ENCODE data around the gene C10orf95. TPM values are rescaled to one million over a fixed set of nuclear protein-coding genes. Genes with fewer than 3 reads are reported as not detected.

Gene C10orf95
- total RNA-seq, 1 donor from 2014 or later, result 10.3 TPM

DNA sequence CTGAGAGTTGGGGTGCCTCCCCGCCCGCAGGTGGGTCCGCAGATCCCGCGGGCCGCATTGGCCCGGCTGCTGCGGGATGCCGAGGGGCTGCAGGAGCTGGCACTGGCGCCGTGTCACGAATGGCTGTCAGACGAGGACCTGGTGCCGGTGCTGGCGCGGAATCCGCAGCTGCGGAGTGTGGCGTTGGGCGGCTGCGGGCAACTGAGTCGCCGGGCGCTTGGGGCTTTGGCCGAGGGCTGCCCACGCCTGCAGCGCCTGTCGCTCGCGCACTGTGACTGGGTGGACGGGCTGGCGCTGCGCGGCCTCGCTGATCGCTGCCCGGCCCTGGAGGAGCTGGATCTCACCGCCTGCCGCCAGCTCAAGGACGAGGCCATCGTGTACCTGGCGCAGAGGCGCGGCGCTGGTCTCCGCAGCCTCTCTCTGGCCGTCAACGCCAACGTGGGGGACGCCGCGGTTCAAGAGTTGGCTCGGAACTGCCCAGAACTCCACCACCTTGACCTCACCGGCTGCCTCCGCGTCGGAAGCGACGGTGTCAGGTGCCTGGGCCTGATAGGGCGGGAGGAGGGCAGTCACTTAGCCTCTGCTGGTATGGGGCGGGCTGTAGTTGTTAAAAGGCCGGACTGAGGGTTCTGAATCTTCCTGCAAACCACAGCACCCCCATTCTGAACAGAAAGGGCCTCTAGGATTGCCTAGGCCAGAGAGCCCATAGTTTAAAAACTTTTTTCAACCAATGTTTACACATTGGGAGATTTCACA lies 29.4 kb downstream of the C10orf95 start:
- no peak for DNase-seq (ENCODE audit: low read depth)
- H3K4me3 ChIP-seq (ENCODE audit: low read depth, low read length), result peak overlapping the region; percentile 96
- TF ChIP-seq, protein P1, sequence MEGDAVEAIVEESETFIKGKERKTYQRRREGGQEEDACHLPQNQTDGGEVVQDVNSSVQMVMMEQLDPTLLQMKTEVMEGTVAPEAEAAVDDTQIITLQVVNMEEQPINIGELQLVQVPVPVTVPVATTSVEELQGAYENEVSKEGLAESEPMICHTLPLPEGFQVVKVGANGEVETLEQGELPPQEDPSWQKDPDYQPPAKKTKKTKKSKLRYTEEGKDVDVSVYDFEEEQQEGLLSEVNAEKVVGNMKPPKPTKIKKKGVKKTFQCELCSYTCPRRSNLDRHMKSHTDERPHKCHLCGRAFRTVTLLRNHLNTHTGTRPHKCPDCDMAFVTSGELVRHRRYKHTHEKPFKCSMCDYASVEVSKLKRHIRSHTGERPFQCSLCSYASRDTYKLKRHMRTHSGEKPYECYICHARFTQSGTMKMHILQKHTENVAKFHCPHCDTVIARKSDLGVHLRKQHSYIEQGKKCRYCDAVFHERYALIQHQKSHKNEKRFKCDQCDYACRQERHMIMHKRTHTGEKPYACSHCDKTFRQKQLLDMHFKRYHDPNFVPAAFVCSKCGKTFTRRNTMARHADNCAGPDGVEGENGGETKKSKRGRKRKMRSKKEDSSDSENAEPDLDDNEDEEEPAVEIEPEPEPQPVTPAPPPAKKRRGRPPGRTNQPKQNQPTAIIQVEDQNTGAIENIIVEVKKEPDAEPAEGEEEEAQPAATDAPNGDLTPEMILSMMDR (conservative IDR thresholded peaks at IDR 0.05; ENCODE audit: low read depth, low read length), result no peak

DNA sequence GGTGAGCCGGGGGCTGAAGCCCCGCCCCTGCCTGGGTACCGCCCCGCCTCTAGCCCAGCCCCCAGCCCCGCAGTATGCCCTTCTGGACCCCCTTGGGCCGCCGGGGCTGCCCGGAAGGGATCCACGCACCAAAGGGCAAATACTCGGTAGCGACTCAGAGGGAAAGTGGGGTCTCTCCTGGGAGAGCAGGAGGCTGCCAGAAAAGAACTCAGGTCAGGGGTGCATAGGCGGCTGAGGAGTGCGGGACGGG lies 29.9 kb downstream of the C10orf95 start:
- DNase-seq (ENCODE audit: low read depth), result no peak
- peak overlapping the region; percentile 96 for H3K4me3 ChIP-seq (ENCODE audit: low read depth, low read length)
- TF ChIP-seq, protein P1 (conservative IDR thresholded peaks at IDR 0.05; ENCODE audit: low read depth, low read length), result no peak

GRCh38 chr10:102420714-102421506 lies 30.4 kb downstream of the C10orf95 start, which contains the start of gene FBXL15:
TSS of gene FBXL15 (plus strand) at chr10:102420836. CDS start at chr10:102421130, 294 bp downstream.
- peak within 1 kb of the TSS; percentile 96 for H3K4me3 ChIP-seq (ENCODE audit: low read depth, low read length)
- TF ChIP-seq, protein P1 (conservative IDR thresholded peaks at IDR 0.05; ENCODE audit: low read depth, low read length), result no peak
- peak; percentile 75 for DNase-seq (ENCODE audit: low read depth)

GRCh38 chr10:102420181-102420713 lies 31.1 kb downstream of the C10orf95 start:
- no peak for DNase-seq (ENCODE audit: low read depth)
- peak overlapping the region; percentile 96 for H3K4me3 ChIP-seq (ENCODE audit: low read depth, low read length)
- TF ChIP-seq, protein P1 (conservative IDR thresholded peaks at IDR 0.05; ENCODE audit: low read depth, low read length), result no peak

DNA sequence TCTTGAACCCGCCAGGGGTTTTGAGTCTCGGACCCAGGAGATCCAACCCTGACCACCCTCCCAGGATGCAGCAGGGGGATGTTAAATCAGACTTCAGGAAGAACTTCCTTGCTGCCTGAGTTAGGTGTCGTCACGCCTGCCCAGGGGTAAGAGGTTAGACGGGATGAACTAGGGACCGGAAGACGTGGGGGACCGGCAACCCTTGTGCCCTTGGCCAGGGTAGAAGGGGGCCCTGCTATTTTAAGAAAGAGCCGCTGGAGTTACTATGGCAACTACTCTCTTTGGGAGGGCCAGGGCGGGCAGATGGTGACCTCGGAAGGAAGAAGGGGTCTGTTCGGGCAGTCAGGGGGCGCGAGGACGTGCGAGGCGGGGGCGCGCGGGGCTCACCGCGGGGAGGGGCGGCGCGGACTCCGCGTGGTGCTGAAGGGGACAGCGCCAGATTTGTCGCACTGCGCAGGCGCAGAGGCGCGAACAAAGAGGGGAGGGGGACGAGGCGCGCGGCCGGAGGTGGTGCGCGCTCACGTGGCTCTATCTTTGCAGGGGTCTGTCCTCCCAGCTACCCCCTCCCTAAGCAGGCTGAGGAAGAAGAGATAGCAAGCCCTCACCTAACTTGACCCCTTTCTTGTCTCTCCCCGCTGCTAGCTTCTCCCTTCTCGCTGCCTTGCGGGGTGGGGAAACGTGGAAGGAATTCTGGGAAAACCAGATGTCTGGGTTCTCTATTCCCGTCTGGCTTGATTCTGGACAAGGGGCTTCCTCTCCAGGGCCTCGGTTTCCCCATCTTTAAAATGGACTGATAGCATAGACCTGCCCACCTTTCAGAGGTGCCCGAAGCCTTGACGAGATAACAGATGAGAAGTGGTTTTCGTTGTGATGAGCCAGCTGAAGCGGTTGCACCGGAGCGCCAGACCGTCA lies 31.8 kb downstream of the C10orf95 start:
- no peak for DNase-seq (ENCODE audit: low read depth)
- H3K4me3 ChIP-seq (ENCODE audit: low read depth, low read length), result peak overlapping the region; percentile 96
- TF ChIP-seq, protein P1 (conservative IDR thresholded peaks at IDR 0.05; ENCODE audit: low read depth, low read length), result no peak

GRCh38 chr10:102418622-102419268 lies 32.6 kb downstream of the C10orf95 start, which contains the start of gene PSD:
TSS of gene PSD (minus strand) at chr10:102418785. CDS start at chr10:102417038, 1,747 bp downstream.
- DNase-seq (ENCODE audit: low read depth), result no peak
- TF ChIP-seq, protein P1 (conservative IDR thresholded peaks at IDR 0.05; ENCODE audit: low read depth, low read length), result no peak
- H3K4me3 ChIP-seq (ENCODE audit: low read depth, low read length), result peak within 1 kb of the TSS; percentile 96
